Testis (tissue), 3 donors: Measurements from ENCODE around the gene NAE1. TPM values are rescaled to one million over a fixed set of nuclear protein-coding genes. Genes with fewer than 3 reads are reported as not detected.

Source experiments
- DNase-seq: peaks from one replicate; pipeline ENCODE4 v3.0.0-alpha.2; 2019
- H3K27ac ChIP-seq, 2 donors: fragments of 200-600 bp; sonication (generic); one replicate each; pipeline ENCODE4 v1.5.1; 2019
- H3K27me3 ChIP-seq: fragments of 200-600 bp; sonication (generic); one replicate; pipeline ENCODE4 v1.5.1; 2019
- H3K36me3 ChIP-seq: fragments of 200-600 bp; sonication (generic); one replicate; pipeline ENCODE4 v1.5.1; 2017; ENCODE audit warnings: low read depth; ENCODE audit errors: missing control alignments
- H3K4me1 ChIP-seq: fragments of 200-600 bp; sonication (generic); one replicate; pipeline ENCODE4 v1.5.1; 2019
- H3K4me3 ChIP-seq, 2 donors: fragments of 200-600 bp; sonication (generic); one replicate each; pipeline ENCODE4 v1.5.1; 2017 to 2019
- H3K9me3 ChIP-seq: fragments of 200-600 bp; sonication (generic); one replicate; pipeline ENCODE4 v1.5.1; 2017
- POLR2A ChIP-seq: fragments of 450-650 bp; IDR thresholded peaks from one replicate; pipeline ENCODE4 v1.6.1; 2017; ENCODE audit warnings: antibody characterized with exemption, mild to moderate bottlenecking, moderate library complexity
- WGBS, 2 donors: methylation state at CpG; one replicate each; pipeline ENCODE4 v1.1.5; 2018; 5-methylcytosine and 5-hydroxymethylcytosine counted together
- intact Hi-C: fragments of 100-400 bp; cut with DNase I; formaldehyde crosslinking; loops from one replicate; pipeline ENCODE4 v1.15.1; 2023; ENCODE audit warnings: low total_unique reads
- polyA plus RNA-seq: library from polyadenylated mRNA; stranded (reverse); fragments of 350-450 nt; fragmentation: Illumina TruSeq; extraction: RNeasy Lipid Tissue Mini Kit (QIAGEN cat#74804); gene quantifications from one replicate; pipeline ENCODE4 v1.2.3, GENCODE V29; 2014; ENCODE audit warnings: low read depth, low replicate concordance; ENCODE audit not compliant: insufficient read depth
- total RNA-seq, 2 donors: library from RNA; depleted of rRNA; stranded (reverse); fragments of >200 nt; gene quantifications; one replicate each; pipeline ENCODE4 v1.2.3, GENCODE V29; 2016
- TF ChIP-seq, protein P1 (sequence below), 3 experiments: fragments of 450-650 bp in 2 of 3; fragments of 200-600 bp in 1 of 3; sonication (generic) in 1 of 3; IDR thresholded peaks; one replicate each; pipeline ENCODE4 v1.5.1; 2016 to 2019; ENCODE audit warnings: antibody characterized with exemption in 3 of 3, mild to moderate bottlenecking in 2 of 3, moderate library complexity in 1 of 3

The NAE1 gene
- total and polyA plus RNA-seq, 3 donors from 2014 or later = 53.7 to 72.8 (median 72.7) TPM

- intact Hi-C loops = no loop called here
- DNase-seq = no peak
- Histone ChIP-seq H3K4me1 (no peaks in the 10 kb centered on the region), H3K27me3 (no peaks in the 10 kb centered on the region), H3K27ac (no peak overlapping the region), H3K36me3 (no peaks in the 10 kb centered on the region), H3K9me3 (no peaks in the 10 kb centered on the region), H3K4me3 (no peak overlapping the region)
- WGBS, 2 donors = 92 to 95% methylated on average over 2 of the region's 2 CpGs
- no peak for TF ChIP-seq POLR2A
- TF ChIP-seq, protein P1, sequence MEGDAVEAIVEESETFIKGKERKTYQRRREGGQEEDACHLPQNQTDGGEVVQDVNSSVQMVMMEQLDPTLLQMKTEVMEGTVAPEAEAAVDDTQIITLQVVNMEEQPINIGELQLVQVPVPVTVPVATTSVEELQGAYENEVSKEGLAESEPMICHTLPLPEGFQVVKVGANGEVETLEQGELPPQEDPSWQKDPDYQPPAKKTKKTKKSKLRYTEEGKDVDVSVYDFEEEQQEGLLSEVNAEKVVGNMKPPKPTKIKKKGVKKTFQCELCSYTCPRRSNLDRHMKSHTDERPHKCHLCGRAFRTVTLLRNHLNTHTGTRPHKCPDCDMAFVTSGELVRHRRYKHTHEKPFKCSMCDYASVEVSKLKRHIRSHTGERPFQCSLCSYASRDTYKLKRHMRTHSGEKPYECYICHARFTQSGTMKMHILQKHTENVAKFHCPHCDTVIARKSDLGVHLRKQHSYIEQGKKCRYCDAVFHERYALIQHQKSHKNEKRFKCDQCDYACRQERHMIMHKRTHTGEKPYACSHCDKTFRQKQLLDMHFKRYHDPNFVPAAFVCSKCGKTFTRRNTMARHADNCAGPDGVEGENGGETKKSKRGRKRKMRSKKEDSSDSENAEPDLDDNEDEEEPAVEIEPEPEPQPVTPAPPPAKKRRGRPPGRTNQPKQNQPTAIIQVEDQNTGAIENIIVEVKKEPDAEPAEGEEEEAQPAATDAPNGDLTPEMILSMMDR (IDR thresholded peaks at IDR 0.05) = no peak
Measured at GRCh38 chr16:66787427-66787826, 43.3 kb downstream of the NAE1 start.

DNA sequence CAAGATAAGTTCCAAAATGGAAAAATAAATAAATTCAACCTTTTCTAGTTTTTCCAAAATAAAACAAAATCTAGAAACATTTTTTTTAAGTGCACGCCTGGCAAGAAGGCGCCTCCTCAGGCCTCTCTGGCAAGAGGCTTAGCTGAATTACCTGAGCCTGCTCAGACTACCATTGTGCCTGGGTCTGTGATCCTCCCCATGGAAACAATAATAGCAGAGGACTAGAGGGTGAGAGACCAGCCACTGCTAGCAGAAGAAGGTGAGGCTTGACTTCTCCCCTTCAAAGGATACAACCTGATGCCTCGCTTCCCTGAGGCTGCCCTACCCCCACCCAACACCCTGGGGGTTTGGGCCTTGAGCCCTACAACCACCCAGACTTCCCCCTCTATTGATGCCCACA lies 44.2 kb downstream of the NAE1 start:
- intact Hi-C loops = no loop called here
- Histone ChIP-seq H3K27me3 (no peaks in the 10 kb centered on the region), H3K9me3 (no peaks in the 10 kb centered on the region), H3K4me3 (no peak overlapping the region), H3K27ac (no peak overlapping the region), H3K36me3 (no peaks in the 10 kb centered on the region), H3K4me1 (no peaks in the 10 kb centered on the region)
- no peak for TF ChIP-seq POLR2A
- TF ChIP-seq, protein P1 (IDR thresholded peaks at IDR 0.05) = no peak
- 93 to 99% methylated on average over 3 of the region's 3 CpGs for WGBS, 2 donors
- no peak for DNase-seq

GRCh38 chr16:66776457-66776856 lies 54.3 kb downstream of the NAE1 start:
- Histone ChIP-seq H3K27ac (no peak overlapping the region), H3K9me3 (no peaks in the 10 kb centered on the region), H3K4me1 (no peaks in the 10 kb centered on the region), H3K36me3 (no peaks in the 10 kb centered on the region), H3K27me3 (no peaks in the 10 kb centered on the region), H3K4me3 (no peak overlapping the region)
- intact Hi-C loops = no loop called here
- no peak for DNase-seq
- TF ChIP-seq POLR2A = no peak
- TF ChIP-seq, protein P1 (IDR thresholded peaks at IDR 0.05) = no peak

- no peaks in the 10 kb centered on the region for H3K36me3 ChIP-seq
- no peaks in the 10 kb centered on the region for H3K27me3 ChIP-seq
- TF ChIP-seq, protein P1 (IDR thresholded peaks at IDR 0.05) = no peak
- TF ChIP-seq POLR2A = no peak
- H3K4me3 ChIP-seq = no peak overlapping the region
- no peaks in the 10 kb centered on the region for H3K9me3 ChIP-seq
- no peak overlapping the region for H3K27ac ChIP-seq
- H3K4me1 ChIP-seq = no peaks in the 10 kb centered on the region
- no peak for DNase-seq
- intact Hi-C loops = no loop called here
- WGBS, 2 donors = 64 to 74% methylated on average over 2 of the region's 2 CpGs
Measured at GRCh38 chr16:66774981-66775380, 55.8 kb downstream of the NAE1 start.

- DNase-seq = no peak
- intact Hi-C loops = no loop called here
- no peaks in the 10 kb centered on the region for H3K36me3 ChIP-seq
Measured at GRCh38 chr16:66758086-66758485, 72.7 kb downstream of the NAE1 start.

More at GRCh38 chr16:66758086-66758485, 72.7 kb downstream of the NAE1 start:
- no peak overlapping the region for H3K27ac ChIP-seq
- no peaks in the 10 kb centered on the region for H3K27me3 ChIP-seq
- no peaks in the 10 kb centered on the region for H3K4me1 ChIP-seq
- TF ChIP-seq, protein P1 (IDR thresholded peaks at IDR 0.05) = no peak
- TF ChIP-seq POLR2A = no peak
- no peaks in the 10 kb centered on the region for H3K9me3 ChIP-seq
- no peak overlapping the region for H3K4me3 ChIP-seq
